GM23248 (cell line): Measurements from ENCODE around the gene ZNF789. TPM values are rescaled to one million over a fixed set of nuclear protein-coding genes. Genes with fewer than 3 reads are reported as not detected.
"Not testable (repeated sequence)": the region's sequence is repeated elsewhere in the genome, so short reads cannot be mapped to it uniquely, and the experiment has no call there.

Experiments used
- DNase-seq: peaks from one replicate; pipeline ENCODE4 v3.0.0-alpha.2; 2015
- H2AFZ ChIP-seq: fragments of 200-600 bp; sonication (generic); 2 replicates; pipeline ENCODE4 v1.6.1; 2016; ENCODE audit warnings: antibody characterized with exemption
- H3F3A ChIP-seq: fragments of 200-600 bp; sonication (generic); 2 replicates; pipeline ENCODE4 v1.6.1; 2016; ENCODE audit warnings: mild to moderate bottlenecking, antibody characterized with exemption, mixed run types; ENCODE audit not compliant: insufficient read depth
- H3K27ac ChIP-seq: fragments of 200-600 bp; sonication (generic); 2 replicates; pipeline ENCODE4 v1.5.1; 2016; ENCODE audit warnings: mild to moderate bottlenecking
- H3K27me3 ChIP-seq: fragments of 200-600 bp; sonication (generic); replicated peaks from 2 replicates; pipeline ENCODE4 v1.6.1; 2016; ENCODE audit warnings: mild to moderate bottlenecking; ENCODE audit not compliant: insufficient read depth
- H3K36me3 ChIP-seq: fragments of 200-600 bp; sonication (generic); 2 replicates; pipeline ENCODE4 v1.6.1; 2016; ENCODE audit warnings: low read depth, mild to moderate bottlenecking
- H3K4me1 ChIP-seq: fragments of 200-600 bp; sonication (generic); 2 replicates; pipeline ENCODE4 v1.6.1; 2016; ENCODE audit warnings: mild to moderate bottlenecking; ENCODE audit not compliant: insufficient read depth
- H3K4me2 ChIP-seq: fragments of 200-600 bp; sonication (generic); one replicate; pipeline ENCODE4 v1.6.1; 2016; ENCODE audit warnings: mild to moderate bottlenecking; ENCODE audit not compliant: unreplicated experiment
- H3K4me3 ChIP-seq: fragments of 200-600 bp; sonication (generic); 2 replicates; pipeline ENCODE4 v1.5.1; 2016; ENCODE audit warnings: mild to moderate bottlenecking
- H3K79me2 ChIP-seq: fragments of 200-600 bp; sonication (generic); 2 replicates; pipeline ENCODE4 v1.6.1; 2016; ENCODE audit warnings: mild to moderate bottlenecking; ENCODE audit not compliant: insufficient read depth
- H3K9ac ChIP-seq: fragments of 200-600 bp; sonication (generic); 2 replicates; pipeline ENCODE4 v1.6.1; 2016; ENCODE audit warnings: mild to moderate bottlenecking
- H3K9me2 ChIP-seq: fragments of 200-600 bp; sonication (generic); 2 replicates; pipeline ENCODE4 v1.6.1; 2016; ENCODE audit warnings: mixed run types, mild to moderate bottlenecking, moderate library complexity; ENCODE audit not compliant: insufficient read depth
- H3K9me3 ChIP-seq: fragments of 200-600 bp; sonication (generic); one replicate; pipeline ENCODE4 v1.6.1; 2017; ENCODE audit warnings: low read depth
- H4K20me1 ChIP-seq: fragments of 200-600 bp; sonication (generic); 2 replicates; pipeline ENCODE4 v1.6.0; 2016; ENCODE audit not compliant: insufficient read depth
- EZH2 ChIP-seq: fragments of 200-600 bp; sonication (generic); IDR thresholded peaks from 2 replicates; pipeline ENCODE4 v1.6.1; 2018; ENCODE audit warnings: antibody characterized with exemption, mild to moderate bottlenecking; ENCODE audit not compliant: insufficient read depth, poor library complexity, severe bottlenecking
- EZH2phosphoT487 ChIP-seq: fragments of 200-600 bp; sonication (generic); IDR thresholded peaks from 2 replicates; pipeline ENCODE4 v1.6.1; 2018; ENCODE audit warnings: antibody characterized with exemption, moderate library complexity, mild to moderate bottlenecking, low read depth; ENCODE audit not compliant: insufficient read depth
- WGBS, 2 experiments: methylation state at CpG; one replicate each; pipeline ENCODE4 v1.1.6; 2015 to 2017; ENCODE audit warnings: low lambda C conversion rate in 2 of 2, low coverage in 1 of 2; ENCODE audit errors: missing lambda C conversion rate in 2 of 2; 5-methylcytosine and 5-hydroxymethylcytosine counted together
- in situ Hi-C: fragments of 300-500 bp; cut with MboI; formaldehyde crosslinking; loops from 2 replicates; pipeline ENCODE4 v1.15.0; 2020
- polyA plus RNA-seq: library from polyadenylated mRNA; unstranded; fragments of >200 nt; fragmentation: Nextera tagmentation; extraction: Ambion mirVana; gene quantifications from 2 replicates; pipeline ENCODE4 v1.2.1, GENCODE V29; 2016
- total RNA-seq: library from RNA; depleted of rRNA; stranded (reverse); fragments of >200 nt; shearing (Covaris generic); gene quantifications from 2 replicates; pipeline ENCODE4 v1.2.3, GENCODE V29; 2014; rRNA removed

The ZNF789 gene
- total RNA-seq = 2.8 and 8.5 TPM in 2 replicates
- polyA plus RNA-seq = 4.5 and 5.3 TPM in 2 replicates

- H3K4me2 ChIP-seq = peak within 1 kb of the TSS; percentile 82
- 1% methylated on average over 53 to 56 of the region's 56 CpGs for WGBS, 2 experiments
- peak within 1 kb of the TSS; percentile 96 for H2AFZ ChIP-seq
- in situ Hi-C loops = no loop called here
- H3K27ac ChIP-seq = peak within 1 kb of the TSS; percentile 81
- peaks cover 19% of the 10 kb centered on the region for H3F3A ChIP-seq
- H3K4me3 ChIP-seq = peak within 1 kb of the TSS; percentile 79
- DNase-seq = peak; percentile 99
- no peaks in the 10 kb centered on the region for H4K20me1 ChIP-seq
- peaks cover 7% of the 10 kb centered on the region; the same call in 1 of the 2 replicates for H3K4me1 ChIP-seq
- H3K9me2 ChIP-seq = no peaks in the 10 kb centered on the region
- TF ChIP-seq EZH2 (no peak), EZH2phosphoT487 (no peak)
- no peaks in the 10 kb centered on the region for H3K9me3 ChIP-seq
- H3K36me3 ChIP-seq = no peaks in the 10 kb centered on the region
- peaks cover 46% of the 10 kb centered on the region for H3K79me2 ChIP-seq
- H3K9ac ChIP-seq = peak within 1 kb of the TSS; percentile 80
- H3K27me3 ChIP-seq = no peaks in the 10 kb centered on the region
Observed at GRCh38 chr7:99472561-99473314, at the start of gene ZNF789. Gene ZNF789, plus strand, starts transcription at chr7:99472890. Its CDS starts 3,567 bp downstream, at chr7:99476457.

- no peaks in the 10 kb centered on the region for H3K9me2 ChIP-seq
- H3K27ac ChIP-seq = no peak overlapping the region
- H3K4me1 ChIP-seq = no peaks in the 10 kb centered on the region
- H2AFZ ChIP-seq = no peak overlapping the region
- TF ChIP-seq EZH2phosphoT487 (no peak), EZH2 (no peak)
- WGBS, 2 experiments = 94 to 95% methylated on average over 24 of the region's 24 CpGs
- no peak overlapping the region for H3K4me3 ChIP-seq
- peaks cover 3% of the 10 kb centered on the region; the same call in 1 of the 2 replicates for H3K36me3 ChIP-seq
- in situ Hi-C loops = no loop called here
- no peak overlapping the region for H3K4me2 ChIP-seq
- H3K79me2 ChIP-seq = no peaks in the 10 kb centered on the region
- H4K20me1 ChIP-seq = no peaks in the 10 kb centered on the region
- H3K9ac ChIP-seq = no peak overlapping the region
- DNase-seq = no peak
- H3K27me3 ChIP-seq = no peaks in the 10 kb centered on the region
- no peaks in the 10 kb centered on the region for H3K9me3 ChIP-seq
- H3F3A ChIP-seq = peaks cover 16% of the 10 kb centered on the region
Observed at GRCh38 chr7:99424932-99425730, 47.6 kb upstream of the ZNF789 start.

- H3K4me1 ChIP-seq = no peaks in the 10 kb centered on the region
- no peak overlapping the region for H2AFZ ChIP-seq
- H3K79me2 ChIP-seq = no peaks in the 10 kb centered on the region
- peaks cover 8% of the 10 kb centered on the region; the same call in 1 of the 2 replicates for H3K36me3 ChIP-seq
- H3K27me3 ChIP-seq = no peaks in the 10 kb centered on the region
- TF ChIP-seq EZH2phosphoT487 (no peak), EZH2 (no peak)
- no peaks in the 10 kb centered on the region for H3K9me2 ChIP-seq
- no peaks in the 10 kb centered on the region for H4K20me1 ChIP-seq
- in situ Hi-C loops = no loop called here
- no peaks in the 10 kb centered on the region for H3K9me3 ChIP-seq
- H3F3A ChIP-seq = no peaks in the 10 kb centered on the region
- no peak overlapping the region for H3K4me3 ChIP-seq
- 90% methylated on average over 10 of the region's 10 CpGs for WGBS, 2 experiments
- no peak overlapping the region for H3K9ac ChIP-seq
- no peak overlapping the region for H3K4me2 ChIP-seq
- no peak for DNase-seq
- no peak overlapping the region for H3K27ac ChIP-seq
Observed at GRCh38 chr7:99428972-99429566, 43.6 kb upstream of the ZNF789 start.

GRCh38 chr7:99429756-99430155, 42.9 kb upstream of the ZNF789 start:
- Histone ChIP-seq H3K4me2 (no peak overlapping the region), H3K9me3 (no peaks in the 10 kb centered on the region), H3K9me2 (no peaks in the 10 kb centered on the region), H3K4me1 (no peaks in the 10 kb centered on the region), H3K4me3 (no peak overlapping the region), H3K27me3 (no peaks in the 10 kb centered on the region), H4K20me1 (no peaks in the 10 kb centered on the region), H3F3A (no peaks in the 10 kb centered on the region), H3K36me3 (peaks cover 8% of the 10 kb centered on the region; the same call in 1 of the 2 replicates), H2AFZ (no peak overlapping the region), H3K79me2 (no peaks in the 10 kb centered on the region), H3K9ac (no peak overlapping the region), H3K27ac (no peak overlapping the region)
- no peak for DNase-seq
- in situ Hi-C loops = no loop called here
- TF ChIP-seq EZH2 (no peak), EZH2phosphoT487 (no peak)
- WGBS, 2 experiments = 91 to 92% methylated on average over 8 of the region's 8 CpGs

- H3K9me2 ChIP-seq, H2AFZ ChIP-seq, H3K36me3 ChIP-seq, H4K20me1 ChIP-seq, H3K27ac ChIP-seq, H3K4me3 ChIP-seq, H3K9me3 ChIP-seq, H3F3A ChIP-seq, H3K4me2 ChIP-seq, H3K4me1 ChIP-seq, H3K9ac ChIP-seq, H3K27me3 ChIP-seq, DNase-seq, in situ Hi-C loops: not testable (repeated sequence)
- 89 to 90% methylated on average over 13 of the region's 13 CpGs for WGBS, 2 experiments
- peaks cover 11% of the 10 kb centered on the region for H3K79me2 ChIP-seq
Observed at GRCh38 chr7:99431756-99432540, 40.7 kb upstream of the ZNF789 start.
